ENCODE data around the gene THSD7A.

DNA sequence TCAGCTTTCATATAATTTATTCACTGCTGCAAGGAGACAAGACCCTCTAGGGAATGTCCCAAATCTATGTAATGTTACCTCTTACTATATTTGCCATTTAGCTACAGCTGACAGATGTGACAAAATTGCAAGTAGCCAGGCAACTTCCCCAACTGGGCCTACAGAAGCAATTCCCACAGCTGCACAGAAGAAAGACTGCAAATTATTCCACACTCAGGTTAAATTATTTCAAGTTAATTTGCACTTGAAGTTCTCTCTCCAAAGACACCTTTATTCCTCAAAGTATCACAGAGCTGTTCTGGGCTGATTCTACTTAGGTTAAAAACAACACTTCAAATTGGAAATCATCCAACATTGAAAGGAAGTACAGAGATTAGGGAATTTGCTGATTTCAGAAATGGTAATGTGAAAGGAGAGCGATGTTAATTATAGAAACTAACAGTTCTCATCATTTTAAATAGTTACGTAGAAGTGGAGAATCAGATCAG lies 133.6 kb downstream of the THSD7A start:
- TF ChIP-seq CTCF (conservative IDR thresholded peaks at IDR 0.05) = no peak
- TF ChIP-seq ZFX (IDR thresholded peaks at IDR 0.05) = no peak

Data from C4-2B (cell line).